H54 (cell line): ENCODE data around the gene MBOAT1.

Source experiments
- DNase-seq: peaks from one replicate; pipeline ENCODE4 v3.0.0; 2011; ENCODE audit warnings: low spot score, mixed read lengths; ENCODE audit not compliant: insufficient read length
- FAIRE-seq: peaks from 3 replicates; lab custom pipeline; 2011; peaks lifted over from hg19 to GRCh38; lab: Jason Lieb, UNC
- POLR2A ChIP-seq: IDR thresholded peaks from 2 replicates; pipeline ENCODE4 v1.6.1; 2011; ENCODE audit warnings: low read depth, mild to moderate bottlenecking, low read length

The MBOAT1 gene

GRCh38 chr6:20135677-20136268 is 76.5 kb downstream of the MBOAT1 start:
- no peak for TF ChIP-seq POLR2A
- FAIRE-seq (no peak), DNase-seq (no peak)

- no peak for DNase-seq
- no peak for TF ChIP-seq POLR2A
- no peak for FAIRE-seq
Measured at GRCh38 chr6:20134613-20135012, 77.7 kb downstream of the MBOAT1 start.

- FAIRE-seq (no peak), DNase-seq (no peak)
- TF ChIP-seq POLR2A, result no peak
Measured at GRCh38 chr6:20129290-20130088, 82.8 kb downstream of the MBOAT1 start.

- no peak for TF ChIP-seq POLR2A
- FAIRE-seq, result no peak
- no peak for DNase-seq
Measured at GRCh38 chr6:20128018-20128417, 84.3 kb downstream of the MBOAT1 start.

- FAIRE-seq (peak; percentile 38), DNase-seq (peak; percentile 42)
- TF ChIP-seq POLR2A, result no peak
Measured at GRCh38 chr6:20126789-20127653, 85.2 kb downstream of the MBOAT1 start.

GRCh38 chr6:20126102-20126752 is 86.0 kb downstream of the MBOAT1 start:
- no peak for TF ChIP-seq POLR2A
- DNase-seq (no peak), FAIRE-seq (no peak)

- TF ChIP-seq POLR2A, result no peak
- FAIRE-seq (no peak), DNase-seq (no peak)
Measured at GRCh38 chr6:20124545-20124944, 87.7 kb downstream of the MBOAT1 start.

GRCh38 chr6:20119485-20119884 is 92.8 kb downstream of the MBOAT1 start:
- DNase-seq (no peak), FAIRE-seq (no peak)
- no peak for TF ChIP-seq POLR2A

- no peak for DNase-seq
- no peak for TF ChIP-seq POLR2A
- FAIRE-seq, result no peak
Measured at GRCh38 chr6:20118892-20119291, 93.4 kb downstream of the MBOAT1 start.

- DNase-seq (peak; percentile 13), FAIRE-seq (no peak)
- no peak for TF ChIP-seq POLR2A
Measured at GRCh38 chr6:20117474-20117873, 94.8 kb downstream of the MBOAT1 start.

- TF ChIP-seq POLR2A, result no peak
- DNase-seq, result no peak
- no peak for FAIRE-seq
Measured at GRCh38 chr6:20116792-20117191, 95.5 kb downstream of the MBOAT1 start.

- no peak for TF ChIP-seq POLR2A
- FAIRE-seq (no peak), DNase-seq (no peak)
Measured at GRCh38 chr6:20115246-20115980, 96.9 kb downstream of the MBOAT1 start.
